Thyroid gland (tissue), 4 donors: ENCODE measurements around the gene SRP68. TPM values are rescaled to one million over a fixed set of nuclear protein-coding genes. Genes with fewer than 3 reads are reported as not detected.

ENCODE experiments used
- DNase-seq, 2 donors: peaks; one replicate each; pipeline ENCODE4 v3.0.0-alpha.2; 2019
- H3K27ac ChIP-seq, 3 donors: fragments of 200-600 bp; sonication (generic); 1 replicate in 2 of 3; 2 replicates in 1 of 3; pipeline ENCODE4 v1.5.1; 2016 to 2019; ENCODE audit warnings: mild to moderate bottlenecking in 1 of 3, moderate library complexity in 1 of 3
- H3K27me3 ChIP-seq: fragments of 200-600 bp; sonication (generic); one replicate; pipeline ENCODE4 v1.5.1; 2019
- H3K36me3 ChIP-seq, 2 donors: fragments of 200-600 bp; sonication (generic); one replicate each; pipeline ENCODE4 v1.5.1; 2016 to 2019
- H3K4me1 ChIP-seq, 2 donors: fragments of 200-600 bp; sonication (generic); one replicate each; pipeline ENCODE4 v1.5.1; 2017 to 2019
- H3K4me3 ChIP-seq, 3 donors: fragments of 200-600 bp; sonication (generic); replicated peaks in 1 of 3; 1 replicate in 2 of 3; 2 replicates in 1 of 3; pipeline ENCODE4 v1.5.1; 2016; ENCODE audit warnings: mild to moderate bottlenecking in 1 of 3
- H3K9me3 ChIP-seq: fragments of 200-600 bp; sonication (generic); one replicate; pipeline ENCODE4 v1.5.1; 2017
- CTCF ChIP-seq, 6 experiments: fragments of 200-600 bp in 3 of 6; fragments of 450-650 bp in 3 of 6; sonication (generic) in 3 of 6; IDR thresholded peaks; one replicate each; pipeline ENCODE4 v1.5.1; 2016 to 2019; ENCODE audit warnings: antibody characterized with exemption in 6 of 6, mild to moderate bottlenecking in 2 of 6, inconsistent platforms in 1 of 6, moderate library complexity in 1 of 6
- POLR2A ChIP-seq, 2 donors: fragments of 450-650 bp; IDR thresholded peaks; one replicate each; pipeline ENCODE4 v1.6.1; 2017; ENCODE audit warnings: antibody characterized with exemption in 2 of 2, mild to moderate bottlenecking in 2 of 2, moderate library complexity in 1 of 2
- WGBS, 2 donors: methylation state at CpG; one replicate each; pipeline ENCODE4 v1.1.5; 2017; 5-methylcytosine and 5-hydroxymethylcytosine counted together
- intact Hi-C: fragments of 100-400 bp; cut with DNase I; formaldehyde crosslinking; loops from one replicate; pipeline ENCODE4 v1.15.1; 2023
- total RNA-seq, 4 donors: library from RNA; depleted of rRNA; stranded (reverse); fragments of >200 nt; gene quantifications; one replicate each; pipeline ENCODE4 v1.2.3, GENCODE V29; 2016

Gene SRP68
- total RNA-seq, 4 donors from 2014 or later, result 48.2 to 67.0 (median 54.5) TPM

DNA sequence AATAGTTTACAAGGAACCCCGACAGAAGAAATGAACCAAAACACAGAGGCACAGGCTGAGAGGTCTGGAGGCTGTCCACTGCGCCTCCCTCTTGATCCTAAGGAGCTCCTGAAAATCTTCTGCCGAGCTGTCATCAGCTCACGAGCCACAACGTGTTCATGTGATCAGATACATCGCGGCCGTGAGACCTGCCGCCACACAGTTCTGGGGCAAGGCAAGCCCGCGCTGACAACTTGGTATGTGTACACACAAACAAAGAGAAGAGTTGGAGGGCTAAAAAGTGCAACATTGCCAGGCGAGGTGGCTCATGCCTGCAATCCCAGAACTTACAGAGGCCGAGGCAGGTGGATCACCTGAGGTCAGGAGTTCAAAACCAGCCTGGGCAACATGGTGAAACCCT is 23.6 kb upstream of the SRP68 start:
- no peak for DNase-seq
- TF ChIP-seq CTCF (IDR thresholded peaks at IDR 0.05) (no peak), POLR2A (IDR thresholded peaks at IDR 0.05) (no peak)
- Histone ChIP-seq H3K4me1 (no peaks in the 10 kb centered on the region), H3K36me3 (peaks cover 47 to 65% of the 10 kb centered on the region in 2 donors), H3K27ac (no peak overlapping the region), H3K9me3 (no peaks in the 10 kb centered on the region), H3K27me3 (no peaks in the 10 kb centered on the region), H3K4me3 (no peak overlapping the region)
- 93 to 97% methylated on average over 13 of the region's 13 CpGs for WGBS, 2 donors
- intact Hi-C loops, result no loop called here

- Histone ChIP-seq H3K4me3 (no peak overlapping the region), H3K36me3 (peaks cover 48 to 64% of the 10 kb centered on the region in 2 donors), H3K9me3 (no peaks in the 10 kb centered on the region), H3K4me1 (no peaks in the 10 kb centered on the region), H3K27ac (no peak overlapping the region), H3K27me3 (no peaks in the 10 kb centered on the region)
- 94 to 97% methylated on average over 10 to 11 of the region's 11 CpGs for WGBS, 2 donors
- DNase-seq, result no peak
- intact Hi-C loops, result no loop called here
- TF ChIP-seq POLR2A (IDR thresholded peaks at IDR 0.05) (no peak), CTCF (IDR thresholded peaks at IDR 0.05) (no peak)
These were observed 21.7 kb upstream of the SRP68 start for GRCh38 chr17:76094046-76094445.

DNA sequence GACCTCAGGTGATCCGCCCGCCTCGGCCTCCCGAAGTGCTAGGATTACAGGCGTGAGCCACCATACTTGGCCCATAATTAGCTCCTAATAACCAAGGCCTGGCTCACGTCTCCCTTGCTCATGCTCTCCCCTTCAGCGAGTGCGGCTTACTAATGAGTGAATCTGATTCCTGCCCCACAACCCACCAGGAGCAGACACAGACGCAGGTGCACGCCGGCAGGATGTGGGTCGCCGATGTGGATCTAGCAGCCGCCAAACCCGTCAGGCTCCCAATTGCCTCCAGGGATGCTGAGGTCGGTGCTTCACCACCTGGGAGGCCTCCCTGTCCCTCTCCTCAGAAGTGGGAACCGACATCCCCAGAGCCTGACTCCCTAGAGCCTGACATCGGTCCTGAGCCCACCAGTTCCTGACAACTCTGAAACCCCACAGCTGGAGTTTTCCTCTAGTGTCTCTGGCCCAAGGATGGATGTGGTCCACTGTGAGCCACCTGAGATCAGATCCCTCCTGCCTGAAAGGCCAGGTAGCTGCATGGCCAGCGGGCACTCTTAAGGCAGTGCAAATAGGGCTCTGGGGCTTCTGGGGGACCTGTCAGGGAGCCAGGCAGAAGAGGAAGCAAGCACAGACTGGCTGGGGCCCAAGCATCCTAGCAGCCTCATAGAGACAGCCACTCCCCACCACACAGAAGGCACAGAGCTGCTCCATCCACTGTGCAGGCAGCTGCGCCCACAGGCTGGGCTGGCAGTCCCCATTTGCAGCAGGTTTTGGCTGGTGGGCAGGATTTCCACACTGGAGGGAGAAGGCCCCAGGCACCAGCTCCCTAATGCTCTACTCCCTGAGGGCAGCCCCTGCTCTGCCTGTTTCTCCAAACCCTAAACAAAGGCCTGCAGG is 20.5 kb upstream of the SRP68 start:
- H3K4me3 ChIP-seq, result no peak overlapping the region
- intact Hi-C loops, result no loop called here
- no peak for TF ChIP-seq CTCF (IDR thresholded peaks at IDR 0.05)
- TF ChIP-seq POLR2A (IDR thresholded peaks at IDR 0.05), result no peak
- H3K9me3 ChIP-seq, result no peaks in the 10 kb centered on the region
- H3K4me1 ChIP-seq, result no peaks in the 10 kb centered on the region
- no peaks in the 10 kb centered on the region for H3K27me3 ChIP-seq
- H3K27ac ChIP-seq, result no peak overlapping the region
- WGBS, 2 donors, result 93 to 97% methylated on average over 13 to 18 of the region's 20 CpGs
- DNase-seq, result no peak
- H3K36me3 ChIP-seq, result peaks cover 61 to 74% of the 10 kb centered on the region in 2 donors

DNA sequence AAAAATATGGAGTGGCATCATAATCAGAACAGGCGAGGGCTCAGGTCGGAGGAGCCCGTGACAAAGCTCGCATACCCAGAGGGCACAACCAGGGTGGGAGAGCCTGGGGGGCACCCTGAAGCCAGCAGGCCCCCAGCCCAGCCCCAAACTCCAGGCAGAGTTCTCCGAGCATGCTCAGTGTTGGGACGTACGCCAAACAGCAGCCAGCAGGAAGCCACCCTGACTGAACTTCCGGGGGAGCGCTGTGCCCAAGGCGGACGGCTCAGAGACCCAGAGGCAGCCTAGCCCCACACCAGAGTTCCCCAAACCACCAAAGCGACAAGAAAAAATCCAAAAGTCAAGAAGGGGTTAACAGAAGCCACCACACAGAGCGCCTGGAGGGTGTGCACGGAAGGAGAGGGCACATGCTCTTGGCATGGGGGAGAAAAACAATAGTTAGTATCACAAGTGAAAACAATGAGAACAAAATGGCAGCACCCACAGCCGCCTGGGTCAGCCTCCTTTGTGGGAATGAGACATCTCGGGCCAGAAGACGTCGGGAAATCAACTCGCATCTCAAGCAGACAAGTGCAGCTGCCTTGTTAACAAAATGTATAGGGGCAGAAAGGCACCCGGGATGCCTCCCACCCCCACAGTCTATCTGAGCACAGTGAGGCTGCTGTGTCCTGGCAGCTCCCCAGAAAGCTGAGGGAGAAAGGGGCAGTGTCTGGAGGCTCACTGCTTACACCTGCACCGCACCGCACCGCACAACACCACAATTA is 19.4 kb upstream of the SRP68 start:
- Histone ChIP-seq H3K27me3 (no peaks in the 10 kb centered on the region), H3K4me3 (no peak overlapping the region), H3K4me1 (no peaks in the 10 kb centered on the region), H3K9me3 (no peaks in the 10 kb centered on the region), H3K27ac (no peak overlapping the region), H3K36me3 (peaks cover 72 to 74% of the 10 kb centered on the region in 2 donors)
- TF ChIP-seq POLR2A (IDR thresholded peaks at IDR 0.05) (no peak), CTCF (IDR thresholded peaks at IDR 0.05) (no peak)
- intact Hi-C loops, result no loop called here
- no peak for DNase-seq
- WGBS, 2 donors, result 81 to 85% methylated on average over 23 of the region's 23 CpGs
